HG02840 (cell line): Measurements from ENCODE around the gene OBSCN.

Source experiments
- ATAC-seq: cut with Tn5 transposase; IDR thresholded peaks from one replicate; pipeline ENCODE4 v1.9.1; 2021; ENCODE audit warnings: mild to moderate bottlenecking, moderate library complexity, moderate number of reproducible peaks; ENCODE audit not compliant: unreplicated experiment, low FRiP score

Gene OBSCN

GRCh38 chr1:228314315-228314657 is 106.4 kb downstream of the OBSCN start:
- no peak for ATAC-seq

DNA sequence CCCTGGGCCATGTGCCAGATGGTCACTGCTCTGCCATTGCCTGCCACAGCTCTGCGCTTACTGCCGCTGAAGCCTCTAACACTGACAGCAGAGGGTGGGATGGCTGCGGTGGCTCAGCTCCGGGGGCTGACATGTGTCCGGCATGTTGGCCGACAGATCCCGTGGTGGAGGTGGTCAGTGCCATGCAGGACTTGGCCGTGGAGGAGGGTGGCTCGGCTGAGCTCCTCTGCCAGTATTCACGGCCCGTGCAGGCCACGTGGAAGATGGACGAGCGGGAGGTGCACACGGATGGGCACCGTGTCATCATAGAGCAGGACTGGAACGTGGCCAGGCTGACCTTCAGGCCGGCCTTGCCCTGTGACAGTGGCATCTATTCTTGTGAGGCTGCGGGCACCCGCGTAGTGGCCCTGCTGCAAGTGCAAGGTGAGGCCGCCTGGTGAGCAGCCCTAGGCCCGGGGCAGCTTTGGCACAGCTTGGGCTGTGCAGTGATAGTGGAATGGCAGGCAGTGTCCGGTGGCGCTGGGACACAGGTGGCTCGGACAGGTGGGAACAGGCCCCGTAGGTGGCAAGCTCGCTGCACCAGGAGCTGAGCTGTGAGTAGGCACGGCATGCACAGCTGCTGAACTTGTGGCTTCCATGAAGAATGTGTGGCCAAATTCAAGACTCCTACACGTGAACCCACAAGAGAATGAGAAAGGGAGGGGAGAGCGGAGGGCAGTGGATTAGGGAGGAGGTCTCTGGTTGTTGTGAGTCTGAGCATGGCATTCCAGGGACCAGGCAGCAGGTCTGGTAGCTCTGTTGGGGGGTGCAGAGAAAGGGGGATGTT is 107.0 kb downstream of the OBSCN start:
- ATAC-seq = no peak

DNA sequence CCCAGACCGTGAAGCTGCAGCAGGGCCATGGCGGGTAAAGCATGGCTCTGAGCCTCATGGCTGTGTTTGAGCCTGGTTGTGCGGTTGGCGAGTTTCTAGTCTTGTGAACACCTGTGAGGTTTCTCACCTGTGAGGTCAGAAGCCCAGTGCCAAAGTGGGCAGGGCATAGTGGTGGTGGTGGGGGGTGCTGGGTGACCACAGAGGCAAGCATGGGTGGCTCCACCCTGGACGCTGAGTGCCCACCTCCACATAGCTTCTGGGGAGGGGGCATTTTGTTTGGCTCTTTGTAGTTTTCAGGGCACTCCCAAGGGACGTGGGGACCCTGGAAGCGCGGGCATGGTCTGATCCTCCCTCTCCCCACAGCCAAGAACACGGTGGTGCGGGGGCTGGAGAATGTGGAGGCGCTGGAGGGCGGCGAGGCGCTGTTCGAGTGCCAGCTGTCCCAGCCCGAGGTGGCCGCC is 107.7 kb downstream of the OBSCN start:
- no peak for ATAC-seq

DNA sequence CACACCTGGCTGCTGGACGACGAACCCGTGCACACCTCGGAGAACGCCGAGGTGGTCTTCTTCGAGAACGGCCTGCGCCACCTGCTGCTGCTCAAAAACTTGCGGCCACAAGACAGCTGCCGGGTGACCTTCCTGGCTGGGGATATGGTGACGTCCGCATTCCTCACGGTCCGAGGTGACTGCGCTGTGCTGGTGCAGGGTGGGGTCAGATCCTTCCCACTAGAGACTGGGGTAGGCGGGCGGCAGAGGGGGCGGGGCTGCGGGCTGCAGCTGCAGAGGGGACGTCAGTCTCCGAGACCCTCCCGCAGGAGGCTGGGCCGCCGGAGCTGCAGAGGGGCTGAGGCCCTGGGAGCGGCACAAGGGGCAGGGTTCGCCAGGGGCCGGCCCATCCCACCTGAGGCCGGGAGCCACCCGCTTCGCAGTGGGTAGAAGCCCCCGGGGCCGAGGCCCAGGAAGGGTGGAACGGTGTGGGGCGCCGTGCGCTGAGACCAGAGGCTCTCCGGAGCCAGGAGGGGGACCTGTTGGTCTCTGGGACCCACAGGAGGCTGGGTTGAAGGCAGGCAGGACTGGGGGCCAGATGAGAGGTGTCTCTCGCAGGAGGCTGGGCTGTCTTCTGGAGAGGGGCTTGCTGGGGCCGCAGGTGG is 108.2 kb downstream of the OBSCN start:
- no peak for ATAC-seq

DNA sequence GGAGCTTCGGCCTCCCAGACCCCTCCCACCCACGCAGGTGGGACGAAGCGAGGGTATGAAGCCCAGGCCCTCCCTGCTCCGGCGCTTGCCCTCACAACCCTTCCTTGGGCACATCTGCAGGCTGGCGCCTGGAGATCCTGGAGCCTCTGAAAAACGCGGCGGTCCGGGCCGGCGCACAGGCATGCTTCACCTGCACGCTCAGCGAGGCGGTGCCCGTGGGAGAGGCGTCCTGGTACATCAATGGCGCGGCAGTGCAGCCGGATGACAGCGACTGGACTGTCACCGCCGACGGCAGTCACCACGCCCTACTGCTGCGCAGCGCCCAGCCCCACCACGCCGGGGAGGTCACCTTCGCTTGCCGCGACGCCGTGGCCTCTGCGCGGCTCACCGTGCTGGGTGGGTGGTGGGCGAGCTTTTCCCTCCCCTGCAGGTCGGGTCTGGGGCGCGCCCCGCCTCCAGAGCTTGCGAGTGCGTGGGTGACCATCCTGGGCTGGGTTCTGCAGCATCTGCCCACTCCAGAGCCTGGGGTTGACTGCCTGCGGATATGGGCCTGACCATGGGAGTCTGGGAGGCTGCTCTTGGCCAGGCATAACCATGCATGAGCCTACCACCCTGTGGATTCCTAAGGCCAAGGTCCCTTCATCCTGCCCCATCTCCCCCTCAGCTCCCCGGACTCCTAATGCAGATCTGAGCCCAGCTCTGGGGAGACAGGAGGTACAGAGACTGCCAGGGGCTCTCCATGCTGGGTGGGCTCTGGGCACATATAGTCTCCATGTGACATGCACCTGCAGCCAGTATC is 108.9 kb downstream of the OBSCN start:
- ATAC-seq = no peak

- no peak for ATAC-seq
These were observed 109.6 kb downstream of the OBSCN start for GRCh38 chr1:228317411-228317828.

- no peak for ATAC-seq
These were observed 110.3 kb downstream of the OBSCN start for GRCh38 chr1:228317891-228318810.

DNA sequence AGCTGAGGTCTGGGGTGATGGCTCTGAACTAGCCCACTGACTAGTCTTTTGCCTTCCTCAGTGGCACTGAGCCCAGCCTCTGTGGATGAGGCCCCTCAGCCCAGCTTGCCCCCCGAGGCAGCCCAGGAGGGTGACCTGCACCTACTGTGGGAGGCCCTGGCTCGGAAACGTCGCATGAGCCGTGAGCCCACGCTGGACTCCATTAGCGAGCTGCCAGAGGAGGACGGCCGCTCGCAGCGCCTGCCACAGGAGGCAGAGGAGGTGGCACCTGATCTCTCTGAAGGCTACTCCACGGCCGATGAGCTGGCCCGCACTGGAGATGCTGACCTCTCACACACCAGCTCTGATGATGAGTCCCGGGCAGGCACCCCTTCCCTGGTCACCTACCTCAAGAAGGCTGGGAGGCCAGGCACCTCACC is 111.0 kb downstream of the OBSCN start:
- ATAC-seq = no peak

DNA sequence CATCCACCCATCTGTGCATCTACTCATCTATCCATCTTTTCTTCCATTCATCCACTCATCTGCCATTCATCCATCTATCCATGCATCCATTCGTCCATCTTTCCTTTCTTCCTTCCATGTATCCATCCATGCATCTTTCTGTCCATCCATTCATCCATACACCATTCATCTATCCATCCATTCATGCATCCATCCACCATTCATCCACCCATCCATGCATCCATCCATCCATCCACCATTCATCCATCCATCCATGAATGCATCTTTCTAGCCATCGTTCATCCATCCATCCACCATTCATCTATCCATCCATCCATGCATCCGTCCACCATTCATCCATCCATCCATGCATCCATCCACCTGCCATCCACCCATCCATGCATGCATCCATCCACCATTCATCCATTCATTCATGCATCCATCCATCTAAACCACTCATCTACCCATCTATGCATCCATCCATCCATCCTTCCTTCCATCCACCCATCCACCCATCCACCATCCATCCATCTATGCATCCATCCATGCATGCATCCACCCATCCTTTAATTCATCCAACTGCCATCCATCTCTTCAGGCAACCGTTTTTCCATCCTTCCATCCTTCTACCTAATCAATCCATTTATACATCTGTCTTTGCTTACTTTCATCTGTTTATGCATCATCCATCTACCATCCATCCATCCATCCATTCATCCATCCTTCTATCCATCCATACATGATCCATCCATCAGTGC is 111.7 kb downstream of the OBSCN start:
- no peak for ATAC-seq

- ATAC-seq = no peak
These were observed 112.5 kb downstream of the OBSCN start for GRCh38 chr1:228320394-228320793.

DNA sequence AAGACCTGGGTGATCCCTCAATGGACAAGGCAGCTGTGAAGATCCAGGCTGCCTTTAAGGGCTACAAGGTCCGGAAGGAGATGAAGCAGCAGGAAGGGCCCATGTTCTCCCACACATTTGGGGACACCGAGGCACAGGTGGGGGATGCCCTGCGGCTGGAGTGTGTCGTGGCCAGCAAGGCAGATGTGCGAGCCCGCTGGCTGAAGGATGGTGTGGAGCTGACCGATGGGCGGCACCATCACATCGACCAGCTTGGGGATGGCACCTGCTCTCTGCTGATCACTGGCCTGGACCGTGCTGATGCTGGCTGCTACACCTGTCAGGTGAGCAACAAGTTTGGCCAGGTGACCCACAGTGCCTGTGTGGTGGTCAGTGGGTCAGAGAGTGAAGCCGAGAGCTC is 113.6 kb downstream of the OBSCN start:
- ATAC-seq = no peak

- no peak for ATAC-seq
These were observed 114.1 kb downstream of the OBSCN start for GRCh38 chr1:228321895-228322294.

GRCh38 chr1:228323401-228323800 is 115.6 kb downstream of the OBSCN start:
- ATAC-seq = no peak

GRCh38 chr1:228325267-228325666 is 117.4 kb downstream of the OBSCN start:
- ATAC-seq = no peak

GRCh38 chr1:228329887-228330286 is 122.0 kb downstream of the OBSCN start:
- ATAC-seq = no peak

- no peak for ATAC-seq
These were observed 125.2 kb downstream of the OBSCN start for GRCh38 chr1:228332797-228333738.

DNA sequence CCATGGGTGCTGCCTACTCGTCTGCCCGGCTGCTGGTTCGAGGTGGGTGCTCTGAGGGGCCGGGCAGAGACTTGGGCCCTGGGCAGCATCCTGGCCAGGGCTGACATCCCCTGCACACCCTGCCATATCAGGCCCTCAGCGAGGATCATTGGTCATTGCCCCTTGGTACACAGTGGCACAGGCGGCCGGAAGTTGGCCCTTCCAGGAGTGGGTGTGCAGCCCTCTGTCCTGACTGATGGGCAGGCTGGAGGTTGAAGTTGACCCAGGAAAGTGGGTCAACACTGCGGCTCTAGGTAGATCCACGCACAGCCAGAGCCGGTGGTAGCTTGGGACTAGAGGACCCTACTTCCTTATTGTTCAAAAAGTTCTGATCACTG is 125.9 kb downstream of the OBSCN start:
- no peak for ATAC-seq

DNA sequence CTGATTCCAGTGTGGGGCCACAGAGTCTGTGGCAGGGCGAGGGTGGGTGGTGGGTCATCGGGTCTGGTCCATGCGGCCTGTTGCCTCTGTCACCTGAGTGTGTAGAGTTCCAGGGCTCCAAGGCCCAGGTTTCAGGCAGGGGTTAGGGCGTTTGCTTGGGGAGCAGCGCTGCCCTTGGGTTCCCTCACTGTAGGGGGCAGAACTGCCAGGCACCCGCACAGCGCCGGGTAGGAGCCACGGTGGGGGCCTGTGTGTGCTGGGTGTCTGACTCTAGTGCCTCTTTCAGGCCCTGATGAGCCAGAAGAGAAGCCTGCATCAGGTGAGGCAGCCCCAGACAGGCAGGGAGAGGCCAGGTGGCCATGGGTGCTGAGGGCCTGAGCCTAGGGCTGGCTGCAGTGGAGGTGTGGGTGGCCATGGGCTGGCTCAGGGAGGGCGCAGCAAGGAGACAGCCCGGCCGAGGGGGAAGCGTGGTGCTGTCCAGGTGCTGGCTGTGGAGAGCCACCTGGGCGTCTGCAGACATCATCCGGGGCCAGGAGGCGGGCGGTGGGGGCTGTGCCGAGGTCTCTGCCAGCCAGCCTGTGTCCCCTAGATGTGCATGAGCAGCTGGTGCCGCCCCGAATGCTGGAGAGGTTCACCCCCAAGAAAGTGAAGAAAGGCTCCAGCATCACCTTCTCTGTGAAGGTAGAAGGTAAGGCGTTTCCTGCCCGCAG is 126.5 kb downstream of the OBSCN start:
- ATAC-seq = no peak
